ENCODE measurements around the gene AMBRA1. TPM values are rescaled to one million over a fixed set of nuclear protein-coding genes. Genes with fewer than 3 reads are reported as not detected.

The AMBRA1 gene
- polyA plus RNA-seq, 1 of the 3 experiments (the other 2 are of a cell fraction), result 10.4 TPM

- no peak overlapping the region for H3K27ac ChIP-seq (ENCODE audit: low read depth in 2 of 2, low read length in 1 of 2)
- no peaks in the 10 kb centered on the region for H3K9me3 ChIP-seq
- ChIA-PET CTCF (interaction anchor here (0.6 kb wide), 1 partner anchor 174 kb away, joined by 3 read pairs; no protein-coding TSS in a partner anchor), POLR2A (no interaction called here)
- H3K4me1 ChIP-seq (ENCODE audit: control insufficient read depth in 1 of 2, insufficient read depth in 2 of 2, low read depth in 1 of 2, low read length in 1 of 2), result peaks cover 5 to 11% of the 10 kb centered on the region in 2 experiments; a peak in 2 of 4 replicates
- TF ChIP-seq FOSL2 (IDR thresholded peaks at IDR 0.05; ENCODE audit: borderline replicate concordance, low read depth), result no peak
- TF ChIP-seq TEAD4 (IDR thresholded peaks at IDR 0.05; ENCODE audit: borderline replicate concordance, insufficient read depth), result no peak
- no peak for TF ChIP-seq SMC3 (IDR thresholded peaks at IDR 0.05; ENCODE audit: low read depth, low read length)
- no peak for TF ChIP-seq ELF1 (IDR thresholded peaks at IDR 0.05)
- TF ChIP-seq MXI1 (IDR thresholded peaks at IDR 0.05; ENCODE audit: low read depth, low read length), result no peak
- no peak for TF ChIP-seq MEF2A (IDR thresholded peaks at IDR 0.05; ENCODE audit: borderline replicate concordance, low read depth)
- TF ChIP-seq CHD2 (IDR thresholded peaks at IDR 0.05; ENCODE audit: low read length, partially characterized antibody), result no peak
- TF ChIP-seq EP300 (IDR thresholded peaks at IDR 0.05; ENCODE audit: borderline replicate concordance in 1 of 2, low read depth in 1 of 2, low read length in 1 of 2), result no peak
- no peak for TF ChIP-seq SIN3A (IDR thresholded peaks at IDR 0.05; ENCODE audit: borderline replicate concordance, low read depth, low read length)
- no peak for TF ChIP-seq USF1 (IDR thresholded peaks at IDR 0.05; ENCODE audit: borderline replicate concordance, low read depth)
- no peak for TF ChIP-seq PBX3 (IDR thresholded peaks at IDR 0.05)
- no peak for TF ChIP-seq RXRA (IDR thresholded peaks at IDR 0.05; ENCODE audit: borderline replicate concordance, low read depth)
- TF ChIP-seq MAX (IDR thresholded peaks at IDR 0.05; ENCODE audit: low read depth), result no peak
- no peak for TF ChIP-seq CTCF (IDR thresholded peaks at IDR 0.05)
- no peak for TF ChIP-seq IRF3 (IDR thresholded peaks at IDR 0.05; ENCODE audit: low read depth, low read length)
- no peak for TF ChIP-seq YY1 (IDR thresholded peaks at IDR 0.05; ENCODE audit: low read depth)
- no peak for TF ChIP-seq USF2 (IDR thresholded peaks at IDR 0.05; ENCODE audit: borderline replicate concordance, low read depth, low read length)
- no peaks in the 10 kb centered on the region for H3F3A ChIP-seq (replicated peaks; ENCODE audit: insufficient read depth)
- 90% methylated on average over 9 of the region's 9 CpGs for whole genome bisulfite sequencing (ENCODE audit: low lambda C conversion rate)
- peaks cover 18 to 24% of the 10 kb centered on the region in 2 experiments for H3K36me3 ChIP-seq (replicated peaks in 1 of 2; ENCODE audit: control insufficient read depth in 1 of 2, insufficient read depth in 2 of 2, low read length in 1 of 2)
- no peaks in the 10 kb centered on the region for H3K9me2 ChIP-seq
- H4K20me1 ChIP-seq (ENCODE audit: insufficient read depth), result no peaks in the 10 kb centered on the region
- no peaks in the 10 kb centered on the region for H3K27me3 ChIP-seq (ENCODE audit: insufficient read depth)
- H2AFZ ChIP-seq (ENCODE audit: low read depth), result no peak overlapping the region
- H3K4me2 ChIP-seq, result no peak overlapping the region
- no peak overlapping the region for H3K9ac ChIP-seq
- no peak for DNase-seq
- no peak overlapping the region for H3K4me3 ChIP-seq (ENCODE audit: low read depth in 2 of 2, low read length in 1 of 2)
- no peaks in the 10 kb centered on the region for H3K79me2 ChIP-seq (ENCODE audit: insufficient read depth)
These were observed 166.5 kb downstream of the AMBRA1 start for GRCh38 chr11:46427364-46427763.
